DND-41 (cell line): ENCODE measurements around the gene AMOT.

Source experiments
- ATAC-seq: fragments of 200-7000 bp; cut with Tn5 transposase; 3 replicates; pipeline ENCODE4 v1.9.1; 2021; ENCODE audit warnings: low read depth; ENCODE audit not compliant: insufficient read depth
- DNase-seq: peaks from one replicate; pipeline ENCODE4 v3.0.0-alpha.2; 2020
- H2AFZ ChIP-seq: 2 replicates; pipeline ENCODE4 v1.6.0; 2012; ENCODE audit warnings: low read depth, low read length
- H3K27ac ChIP-seq: 2 replicates; pipeline ENCODE4 v1.5.1; 2012; ENCODE audit warnings: low read length, inconsistent platforms
- H3K27me3 ChIP-seq: fragments of 200-600 bp; sonication (generic); 2 replicates; pipeline ENCODE4 v1.6.0; 2012; ENCODE audit warnings: low read length, mild to moderate bottlenecking, inconsistent platforms; ENCODE audit not compliant: insufficient read depth, poor library complexity
- H3K36me3 ChIP-seq: 2 replicates; pipeline ENCODE4 v1.5.1; 2012; ENCODE audit warnings: low read length, inconsistent platforms; ENCODE audit not compliant: insufficient read depth
- H3K4me1 ChIP-seq: 2 replicates; pipeline ENCODE4 v1.5.1; 2012; ENCODE audit warnings: mild to moderate bottlenecking, low read length; ENCODE audit not compliant: insufficient read depth
- H3K4me2 ChIP-seq: 2 replicates; pipeline ENCODE4 v1.6.0; 2012; ENCODE audit warnings: mild to moderate bottlenecking, moderate library complexity, low read length, inconsistent platforms; ENCODE audit not compliant: insufficient read depth
- H3K4me3 ChIP-seq, 2 experiments: fragments of 200-600 bp in 1 of 2; shearing (Covaris generic) in 1 of 2; 2 replicates each; pipeline ENCODE4 v1.5.1; 2012 to 2016; ENCODE audit warnings: inconsistent platforms in 2 of 2, low read length in 2 of 2, mild to moderate bottlenecking in 2 of 2, low read depth in 1 of 2, moderate library complexity in 1 of 2
- H3K79me2 ChIP-seq: 2 replicates; pipeline ENCODE4 v1.6.0; 2012; ENCODE audit warnings: low read length, inconsistent platforms; ENCODE audit not compliant: insufficient read depth
- H3K9ac ChIP-seq: 2 replicates; pipeline ENCODE4 v1.6.0; 2012; ENCODE audit warnings: low read depth, mild to moderate bottlenecking, inconsistent platforms, low read length, moderate library complexity
- H3K9me3 ChIP-seq: 2 replicates; pipeline ENCODE4 v1.5.1; 2012; ENCODE audit warnings: low read length, moderate library complexity, mild to moderate bottlenecking, inconsistent platforms; ENCODE audit not compliant: insufficient read depth, severe bottlenecking
- H4K20me1 ChIP-seq: 2 replicates; pipeline ENCODE4 v1.6.0; 2012; ENCODE audit warnings: low read length; ENCODE audit not compliant: insufficient read depth
- EZH2 ChIP-seq: IDR thresholded peaks from 3 replicates; pipeline ENCODE4 v1.6.1; 2012; ENCODE audit warnings: borderline replicate concordance, low read depth, mild to moderate bottlenecking, moderate library complexity, low read length, inconsistent platforms; ENCODE audit not compliant: severe bottlenecking
- TF ChIP-seq, protein P1 (sequence below): IDR thresholded peaks from 2 replicates; pipeline ENCODE4 v1.5.1; 2012; ENCODE audit warnings: borderline replicate concordance, low read length, moderate library complexity, mild to moderate bottlenecking; ENCODE audit not compliant: poor library complexity, severe bottlenecking; ENCODE audit errors: extremely low read depth

Gene AMOT

DNA sequence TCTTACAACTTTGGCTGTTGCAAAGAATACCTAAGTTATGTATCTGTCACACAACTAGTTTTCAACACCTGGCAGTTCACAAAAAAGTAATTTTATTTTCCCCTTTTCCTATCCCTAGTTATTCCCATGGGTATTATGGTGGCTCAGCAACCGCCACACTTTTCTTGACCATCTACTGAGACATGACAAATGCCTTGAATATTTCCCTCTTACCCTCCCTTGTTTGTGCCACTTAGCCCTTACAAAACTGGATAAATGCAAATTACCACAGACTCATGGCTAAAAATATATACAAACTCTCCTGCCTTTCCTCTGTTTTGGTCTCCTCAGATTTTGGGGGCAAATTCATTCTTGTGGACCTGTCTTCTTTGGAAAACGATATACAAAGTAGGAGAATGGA is 72.1 kb downstream of the AMOT start:
- no peaks in the 10 kb centered on the region for H3K36me3 ChIP-seq
- H3K9ac ChIP-seq = no peak overlapping the region
- no peaks in the 10 kb centered on the region for H3K4me1 ChIP-seq
- no peaks in the 10 kb centered on the region for H4K20me1 ChIP-seq
- H3K4me2 ChIP-seq = no peak overlapping the region
- H3K9me3 ChIP-seq = no peaks in the 10 kb centered on the region
- DNase-seq (no peak), ATAC-seq (no peak)
- no peaks in the 10 kb centered on the region for H3K27me3 ChIP-seq
- H3K79me2 ChIP-seq = no peaks in the 10 kb centered on the region
- H3K4me3 ChIP-seq = no peak overlapping the region
- H2AFZ ChIP-seq = no peak overlapping the region
- no peak for TF ChIP-seq EZH2
- TF ChIP-seq, protein P1, sequence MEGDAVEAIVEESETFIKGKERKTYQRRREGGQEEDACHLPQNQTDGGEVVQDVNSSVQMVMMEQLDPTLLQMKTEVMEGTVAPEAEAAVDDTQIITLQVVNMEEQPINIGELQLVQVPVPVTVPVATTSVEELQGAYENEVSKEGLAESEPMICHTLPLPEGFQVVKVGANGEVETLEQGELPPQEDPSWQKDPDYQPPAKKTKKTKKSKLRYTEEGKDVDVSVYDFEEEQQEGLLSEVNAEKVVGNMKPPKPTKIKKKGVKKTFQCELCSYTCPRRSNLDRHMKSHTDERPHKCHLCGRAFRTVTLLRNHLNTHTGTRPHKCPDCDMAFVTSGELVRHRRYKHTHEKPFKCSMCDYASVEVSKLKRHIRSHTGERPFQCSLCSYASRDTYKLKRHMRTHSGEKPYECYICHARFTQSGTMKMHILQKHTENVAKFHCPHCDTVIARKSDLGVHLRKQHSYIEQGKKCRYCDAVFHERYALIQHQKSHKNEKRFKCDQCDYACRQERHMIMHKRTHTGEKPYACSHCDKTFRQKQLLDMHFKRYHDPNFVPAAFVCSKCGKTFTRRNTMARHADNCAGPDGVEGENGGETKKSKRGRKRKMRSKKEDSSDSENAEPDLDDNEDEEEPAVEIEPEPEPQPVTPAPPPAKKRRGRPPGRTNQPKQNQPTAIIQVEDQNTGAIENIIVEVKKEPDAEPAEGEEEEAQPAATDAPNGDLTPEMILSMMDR = no peak
- no peak overlapping the region for H3K27ac ChIP-seq

DNA sequence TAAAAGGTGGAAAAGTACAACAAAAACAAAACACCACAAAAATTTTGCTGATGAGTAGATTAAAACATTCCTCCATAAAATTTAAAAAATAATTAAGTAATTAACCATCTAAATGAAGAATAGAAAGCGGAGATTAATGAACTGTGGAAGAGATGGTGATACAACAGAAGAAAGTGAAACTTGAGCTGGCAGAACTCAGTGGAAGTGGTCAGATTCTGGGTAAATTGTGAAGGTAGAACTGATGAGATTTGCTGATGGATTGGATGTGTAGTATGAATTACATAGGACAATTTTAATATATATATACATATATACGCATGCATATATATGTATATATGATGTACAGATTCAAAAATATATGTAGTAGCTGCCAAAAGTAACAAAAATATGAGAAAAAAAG is 73.9 kb downstream of the AMOT start:
- Histone ChIP-seq H2AFZ (no peak overlapping the region), H3K79me2 (no peaks in the 10 kb centered on the region), H3K4me3 (no peak overlapping the region), H3K4me2 (no peak overlapping the region), H3K9me3 (no peaks in the 10 kb centered on the region), H3K36me3 (no peaks in the 10 kb centered on the region), H3K27ac (no peak overlapping the region), H3K9ac (no peak overlapping the region), H4K20me1 (no peaks in the 10 kb centered on the region), H3K4me1 (no peaks in the 10 kb centered on the region), H3K27me3 (no peaks in the 10 kb centered on the region)
- DNase-seq = no peak
- TF ChIP-seq, protein P1 = no peak
- ATAC-seq = no peak

DNA sequence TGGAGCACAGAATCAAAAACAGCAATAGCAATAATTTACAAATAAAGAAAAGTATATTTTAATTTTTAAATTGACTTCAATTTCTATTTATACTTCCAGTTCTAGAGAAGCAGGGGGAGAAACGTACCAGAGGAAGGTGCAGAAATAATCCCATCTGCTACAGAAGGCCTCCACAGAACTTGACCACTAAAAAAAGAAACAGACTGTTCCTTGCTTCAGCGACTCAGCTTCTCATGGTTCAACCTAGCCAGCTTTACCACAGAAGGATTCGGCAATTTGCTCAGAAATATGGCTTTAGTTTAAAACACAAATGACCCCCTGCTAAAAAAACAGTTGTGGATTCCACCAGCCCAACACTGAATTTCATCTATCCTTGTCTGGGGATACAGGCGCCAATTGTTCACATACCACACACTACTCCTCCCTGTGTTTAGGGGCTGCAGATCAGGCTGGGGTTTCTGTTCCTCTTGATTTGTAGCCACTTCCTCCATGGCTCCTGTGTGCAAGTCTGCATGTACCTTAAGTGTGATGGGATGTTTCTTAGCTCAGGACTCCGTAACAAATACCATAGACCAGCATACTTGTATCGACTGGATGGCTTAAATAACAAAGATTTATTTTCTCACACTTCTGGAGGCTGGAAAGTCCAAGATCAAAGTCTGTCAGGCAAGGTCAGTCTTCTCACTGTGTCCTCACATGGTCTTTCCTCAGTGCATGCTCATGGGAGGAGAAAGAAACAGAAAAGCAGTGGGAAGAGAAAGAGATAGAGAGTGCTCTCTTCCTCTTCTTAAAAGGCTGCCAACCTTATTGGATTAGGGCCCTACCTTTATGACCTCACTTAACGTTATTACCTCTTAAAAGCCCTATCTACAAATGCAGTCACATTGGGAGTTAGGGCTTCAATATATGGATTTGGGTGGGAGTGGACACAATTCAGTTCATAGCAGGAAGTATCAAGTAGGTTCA is 79.1 kb downstream of the AMOT start:
- Histone ChIP-seq H3K36me3 (no peaks in the 10 kb centered on the region), H3K4me1 (no peaks in the 10 kb centered on the region), H3K27me3 (no peaks in the 10 kb centered on the region), H3K4me2 (no peak overlapping the region), H3K27ac (no peak overlapping the region), H2AFZ (no peak overlapping the region), H3K4me3 (no peak overlapping the region), H3K9ac (no peak overlapping the region), H3K9me3 (no peaks in the 10 kb centered on the region), H3K79me2 (no peaks in the 10 kb centered on the region), H4K20me1 (no peaks in the 10 kb centered on the region)
- DNase-seq (no peak), ATAC-seq (no peak)
- no peak for TF ChIP-seq EZH2
- TF ChIP-seq, protein P1 = no peak
